Measurements from ENCODE around the gene TNP2. TPM values are rescaled to one million over a fixed set of nuclear protein-coding genes. Genes with fewer than 3 reads are reported as not detected.
A peak's percentile ranks its signal among the peaks of the same experiment; 100 is the strongest.

Gene TNP2
- total and polyA plus RNA-seq, 9 of the 15 experiments (the other 6 are each of a cell fraction or from before 2014, with no cell fraction given) = not detected

GRCh38 chr16:11254913-11255736 is 14.0 kb downstream of the TNP2 start (continued):
- TF ChIP-seq ZBTB17 (CRISPR knock-in tag; IDR thresholded peaks at IDR 0.05) (peak; percentile 77; the same call in 1 of the 2 replicates), ZBTB33 (CRISPR knock-in tag; IDR thresholded peaks at IDR 0.05) (peak; percentile 96), BMI1 (IDR thresholded peaks at IDR 0.05; ENCODE audit: low read length) (no peak), SP2 (IDR thresholded peaks at IDR 0.05; ENCODE audit: extremely low read depth, low read depth, low read length, poor library complexity, severe bottlenecking) (no peak), ZNF449 (CRISPR knock-in tag; IDR thresholded peaks at IDR 0.05) (no peak), RFX7 (CRISPR knock-in tag; IDR thresholded peaks at IDR 0.05) (no peak), ZNF57 (CRISPR knock-in tag; IDR thresholded peaks at IDR 0.05) (no peak), POLR2H (tag; IDR thresholded peaks at IDR 0.05; ENCODE audit: low read depth) (no peak), ZNF12 (CRISPR knock-in tag; IDR thresholded peaks at IDR 0.05) (no peak), MTA1 (IDR thresholded peaks at IDR 0.05; ENCODE audit: borderline replicate concordance) (no peak), SAFB (IDR thresholded peaks at IDR 0.05; ENCODE audit: borderline replicate concordance, low read depth, low read length) (peak; percentile 72), RBBP5 (IDR thresholded peaks at IDR 0.05; ENCODE audit: borderline replicate concordance, insufficient read depth, low read length, poor library complexity, severe bottlenecking) (peak; percentile 89), ZNF232 (CRISPR knock-in tag; IDR thresholded peaks at IDR 0.05) (peak; percentile 98), UBTF (IDR thresholded peaks at IDR 0.05; ENCODE audit: borderline replicate concordance in 1 of 2, low read depth in 2 of 2, low read length in 2 of 2) (peak; percentile 44 to 74; a peak in 2 of 4 replicates), TAF7 (tag; IDR thresholded peaks at IDR 0.05) (no peak), DDX20 (tag; IDR thresholded peaks at IDR 0.05; ENCODE audit: low read depth) (no peak), RBM14 (IDR thresholded peaks at IDR 0.05; ENCODE audit: borderline replicate concordance, insufficient read depth, low read depth, low read length) (peak; percentile 27; the same call in 1 of the 2 replicates), TCF7L2 (IDR thresholded peaks at IDR 0.05; ENCODE audit: low read depth, low read length) (no peak), KAT2B (IDR thresholded peaks at IDR 0.05; ENCODE audit: low read depth, low read length) (no peak), ZNF780A (CRISPR knock-in tag; IDR thresholded peaks at IDR 0.05) (no peak), FOXA1 (IDR thresholded peaks at IDR 0.05; ENCODE audit: borderline replicate concordance) (no peak), NFE2L1 (tag; IDR thresholded peaks at IDR 0.05; ENCODE audit: borderline replicate concordance, low read depth) (no peak)

Measured in K562 (cell line).